ENCODE data around the gene ADGRD1. TPM values are rescaled to one million over a fixed set of nuclear protein-coding genes. Genes with fewer than 3 reads are reported as not detected.

Gene ADGRD1
- total RNA-seq, 1 experiment from 2014 or later, result 0.97 TPM

DNA sequence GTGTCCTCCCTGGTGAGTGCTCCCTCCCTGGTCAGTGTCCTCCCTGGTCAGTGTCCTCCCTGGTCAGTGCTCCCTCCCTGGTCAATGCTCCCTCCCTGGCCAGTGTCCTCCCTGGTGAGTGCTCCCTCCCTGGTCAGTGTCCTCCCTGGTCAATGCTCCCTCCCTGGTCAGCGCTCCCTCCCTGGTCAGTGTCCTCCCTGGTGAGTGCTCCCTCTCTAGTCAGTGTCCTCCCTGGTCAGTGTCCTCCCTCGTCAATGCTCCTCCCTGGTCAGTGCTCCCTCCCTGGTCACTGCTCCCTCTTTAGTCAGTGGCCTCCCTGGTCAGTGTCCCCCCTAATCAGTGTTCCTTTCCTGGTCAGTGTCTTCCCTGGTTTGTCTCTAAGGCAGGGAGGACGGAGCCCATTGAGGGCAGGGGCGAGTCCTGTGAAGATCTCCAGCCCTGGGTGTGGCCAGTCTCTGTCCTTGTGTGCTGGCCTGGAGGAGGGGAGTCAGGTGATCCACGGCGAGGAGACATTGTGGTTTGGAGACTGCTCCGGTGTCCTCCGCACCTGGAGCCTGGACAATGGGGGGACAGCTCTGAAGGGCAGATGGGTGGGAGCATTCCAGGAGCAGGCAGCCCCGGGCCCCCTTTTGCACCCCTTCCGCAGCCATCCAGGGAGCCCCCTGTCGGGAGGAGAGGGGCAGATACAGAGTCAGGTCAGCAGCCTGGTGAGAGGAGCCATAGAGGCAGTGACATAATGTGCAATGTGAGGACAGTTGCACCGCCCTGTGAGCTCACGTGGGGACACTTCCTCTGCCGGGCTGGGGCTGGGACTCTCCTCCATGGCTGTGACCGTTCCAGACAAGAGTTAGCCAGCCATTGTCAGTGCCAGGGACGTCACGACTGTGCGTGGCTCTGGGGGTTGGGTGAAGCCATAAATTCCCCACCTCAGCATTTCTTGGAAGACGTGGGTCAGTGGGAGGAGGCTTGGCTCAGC, 93.4 kb downstream of the ADGRD1 start:
- H3K4me3 ChIP-seq (ENCODE audit: insufficient read depth, low read depth, low read length), result no peak overlapping the region
- peak; percentile 38 for DNase-seq
- no peaks in the 10 kb centered on the region for H3K27me3 ChIP-seq (ENCODE audit: control insufficient read depth, insufficient read depth, low read length)
- no peaks in the 10 kb centered on the region for H3K36me3 ChIP-seq (replicated peaks; ENCODE audit: control insufficient read depth, insufficient read depth, low read length)

DNA sequence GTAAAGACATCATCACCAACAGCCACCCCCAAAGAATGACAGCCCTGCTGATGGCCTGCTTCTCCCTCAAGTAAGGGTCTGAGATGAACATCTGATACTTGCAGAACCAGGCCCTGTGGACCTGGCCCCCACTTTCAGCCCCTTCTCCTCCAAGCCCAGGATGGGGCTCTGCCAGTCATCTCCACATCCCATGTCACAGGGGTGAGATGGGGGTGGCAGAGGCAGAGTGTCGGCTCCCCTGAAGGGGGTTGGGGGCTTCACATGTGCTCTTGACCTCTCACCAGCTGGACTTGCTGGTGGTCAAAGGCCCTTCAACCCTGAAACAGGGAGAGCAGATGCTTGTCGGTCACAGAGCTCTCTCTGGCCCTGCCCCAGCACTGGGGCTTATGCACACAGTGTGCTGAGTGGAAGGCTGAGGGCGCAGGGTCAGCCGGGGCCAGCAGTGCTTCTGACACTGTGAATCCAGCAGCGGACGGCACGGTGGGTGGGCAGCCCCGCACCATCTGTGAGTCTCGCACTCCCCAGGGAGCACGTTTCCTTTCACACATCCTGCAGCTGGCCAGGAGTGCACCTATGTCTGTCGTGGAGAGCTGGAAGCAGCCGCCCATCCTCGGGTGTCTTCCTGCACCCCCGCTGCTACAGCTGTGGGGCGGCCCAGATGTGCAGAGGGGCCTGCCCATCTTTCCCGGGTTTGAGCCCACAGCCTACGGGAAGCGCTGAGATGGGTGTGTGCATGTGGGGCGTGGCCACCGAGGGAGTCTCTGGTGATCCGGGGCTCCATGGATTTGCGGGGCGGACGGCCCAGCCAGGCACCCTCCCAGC, 94.3 kb downstream of the ADGRD1 start:
- peak; percentile 50 for DNase-seq
- H3K36me3 ChIP-seq (replicated peaks; ENCODE audit: control insufficient read depth, insufficient read depth, low read length), result no peaks in the 10 kb centered on the region
- H3K27me3 ChIP-seq (ENCODE audit: control insufficient read depth, insufficient read depth, low read length), result no peaks in the 10 kb centered on the region
- H3K4me3 ChIP-seq (ENCODE audit: insufficient read depth, low read depth, low read length), result no peak overlapping the region

- no peak overlapping the region for H3K4me3 ChIP-seq (ENCODE audit: insufficient read depth, low read depth, low read length)
- DNase-seq, result peak; percentile 33
- H3K36me3 ChIP-seq (replicated peaks; ENCODE audit: control insufficient read depth, insufficient read depth, low read length), result no peaks in the 10 kb centered on the region
- H3K27me3 ChIP-seq (ENCODE audit: control insufficient read depth, insufficient read depth, low read length), result no peaks in the 10 kb centered on the region
These were observed 94.9 kb downstream of the ADGRD1 start for GRCh38 chr12:131048611-131048990.

- DNase-seq, result peak; percentile 20
- no peaks in the 10 kb centered on the region for H3K36me3 ChIP-seq (replicated peaks; ENCODE audit: control insufficient read depth, insufficient read depth, low read length)
- no peaks in the 10 kb centered on the region for H3K27me3 ChIP-seq (ENCODE audit: control insufficient read depth, insufficient read depth, low read length)
- no peak overlapping the region for H3K4me3 ChIP-seq (ENCODE audit: insufficient read depth, low read depth, low read length)
These were observed 95.3 kb downstream of the ADGRD1 start for GRCh38 chr12:131049002-131049401.

DNA sequence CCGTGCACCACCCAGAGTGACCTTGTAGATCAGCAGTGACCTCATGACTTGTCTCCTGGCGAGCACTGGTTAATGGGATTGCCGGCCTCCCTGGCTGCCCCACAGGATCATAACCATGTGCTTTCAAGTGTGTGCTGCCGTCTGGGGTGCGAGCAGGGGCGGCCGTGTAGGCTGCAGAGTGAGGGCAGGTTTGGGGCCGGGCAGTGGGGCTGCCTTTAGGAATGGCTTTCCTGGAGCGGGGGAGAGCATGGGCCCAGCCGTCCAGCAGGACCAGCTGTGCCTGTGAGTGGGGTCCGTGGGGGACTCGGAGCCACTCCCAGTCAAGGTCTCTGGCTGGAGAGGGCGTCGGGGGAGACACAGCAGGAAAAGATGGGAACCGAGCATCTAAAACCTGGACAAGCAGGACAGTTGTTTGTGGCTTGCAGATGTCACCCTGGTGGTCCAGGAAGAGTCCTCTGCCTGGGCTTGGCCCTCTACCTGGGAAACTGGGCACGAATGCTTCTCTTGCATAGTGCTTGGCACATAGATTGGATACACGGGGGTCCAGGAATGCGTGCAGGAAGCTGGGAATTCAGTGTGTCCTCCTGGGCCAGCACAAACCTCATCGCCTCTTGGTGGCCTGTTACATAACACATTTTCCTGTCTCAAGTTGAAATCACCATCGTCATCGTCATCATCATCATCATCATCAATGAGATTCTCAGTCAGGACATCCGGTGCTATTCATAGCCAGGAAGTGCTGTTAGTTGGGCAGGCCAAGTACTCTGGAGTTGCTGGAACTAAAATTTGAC, 96.0 kb downstream of the ADGRD1 start:
- DNase-seq, result peak; percentile 28
- H3K36me3 ChIP-seq (replicated peaks; ENCODE audit: control insufficient read depth, insufficient read depth, low read length), result no peaks in the 10 kb centered on the region
- H3K4me3 ChIP-seq (ENCODE audit: insufficient read depth, low read depth, low read length), result no peak overlapping the region
- no peaks in the 10 kb centered on the region for H3K27me3 ChIP-seq (ENCODE audit: control insufficient read depth, insufficient read depth, low read length)

- DNase-seq, result no peak
- no peak overlapping the region for H3K4me3 ChIP-seq (ENCODE audit: insufficient read depth, low read depth, low read length)
- no peaks in the 10 kb centered on the region for H3K36me3 ChIP-seq (replicated peaks; ENCODE audit: control insufficient read depth, insufficient read depth, low read length)
- H3K27me3 ChIP-seq (ENCODE audit: control insufficient read depth, insufficient read depth, low read length), result no peaks in the 10 kb centered on the region
These were observed 96.9 kb downstream of the ADGRD1 start for GRCh38 chr12:131050463-131051154.

DNA sequence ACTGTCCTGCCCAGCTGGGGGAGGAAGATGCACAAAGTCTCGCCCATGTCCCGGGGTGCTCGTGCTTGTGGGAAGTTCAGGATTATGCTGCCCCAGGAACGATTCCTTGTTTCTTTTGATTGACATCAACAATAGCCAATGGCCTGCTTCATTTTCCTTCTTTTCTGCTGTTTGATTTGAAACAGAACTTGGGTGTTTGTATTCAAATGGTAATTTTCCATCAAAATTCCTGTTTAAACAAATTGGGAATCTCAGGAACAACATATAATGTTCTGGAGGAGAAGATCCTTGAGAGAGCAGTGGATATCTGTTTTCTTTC, 97.4 kb downstream of the ADGRD1 start:
- Histone ChIP-seq H3K27me3 (ENCODE audit: control insufficient read depth, insufficient read depth, low read length) (no peaks in the 10 kb centered on the region), H3K4me3 (ENCODE audit: insufficient read depth, low read depth, low read length) (no peak overlapping the region), H3K36me3 (replicated peaks; ENCODE audit: control insufficient read depth, insufficient read depth, low read length) (no peaks in the 10 kb centered on the region)
- DNase-seq, result no peak

DNA sequence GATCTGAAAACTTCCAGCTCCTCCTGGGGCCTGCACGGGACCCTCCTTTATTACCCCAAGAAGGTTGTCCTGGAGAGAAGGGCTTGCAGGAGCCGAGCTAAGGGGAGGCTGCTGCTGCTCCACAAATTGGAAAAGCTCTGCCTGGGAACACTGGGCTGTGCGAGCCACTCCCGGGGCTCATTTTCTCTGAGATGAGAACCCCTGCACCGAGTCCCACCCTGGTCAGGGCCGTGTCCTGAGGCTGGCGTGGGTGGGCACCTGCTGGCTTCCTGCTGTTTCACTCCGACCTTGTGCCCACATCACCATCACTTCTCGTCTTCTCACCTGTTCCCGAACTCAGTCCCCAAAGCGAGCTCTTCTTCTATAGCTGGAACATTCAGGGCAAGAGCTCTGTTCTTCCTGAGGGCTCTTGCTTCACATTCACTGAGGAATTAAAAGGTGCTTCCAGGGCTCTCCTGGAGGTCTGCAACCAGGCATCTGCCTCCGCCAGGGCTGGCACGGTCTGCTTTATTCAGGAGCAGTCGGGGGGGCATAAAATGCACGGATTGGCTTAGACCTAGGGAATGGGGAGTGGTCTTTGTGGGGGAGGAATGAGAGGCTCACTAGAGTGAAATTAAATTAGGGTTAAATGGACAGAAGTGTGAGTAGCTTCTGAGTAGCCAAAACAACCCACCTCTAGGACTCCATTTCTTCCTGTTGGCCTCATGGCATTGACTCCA, 98.5 kb downstream of the ADGRD1 start:
- Histone ChIP-seq H3K27me3 (ENCODE audit: control insufficient read depth, insufficient read depth, low read length) (no peaks in the 10 kb centered on the region), H3K4me3 (ENCODE audit: insufficient read depth, low read depth, low read length) (no peak overlapping the region), H3K36me3 (replicated peaks; ENCODE audit: control insufficient read depth, insufficient read depth, low read length) (no peaks in the 10 kb centered on the region)
- DNase-seq, result peak; percentile 19

- no peaks in the 10 kb centered on the region for H3K36me3 ChIP-seq (replicated peaks; ENCODE audit: control insufficient read depth, insufficient read depth, low read length)
- H3K27me3 ChIP-seq (ENCODE audit: control insufficient read depth, insufficient read depth, low read length), result no peaks in the 10 kb centered on the region
- H3K4me3 ChIP-seq (ENCODE audit: insufficient read depth, low read depth, low read length), result no peak overlapping the region
- no peak for DNase-seq
These were observed 99.2 kb downstream of the ADGRD1 start for GRCh38 chr12:131052929-131053328.

- DNase-seq, result no peak
- no peaks in the 10 kb centered on the region for H3K27me3 ChIP-seq (ENCODE audit: control insufficient read depth, insufficient read depth, low read length)
- no peaks in the 10 kb centered on the region for H3K36me3 ChIP-seq (replicated peaks; ENCODE audit: control insufficient read depth, insufficient read depth, low read length)
- H3K4me3 ChIP-seq (ENCODE audit: insufficient read depth, low read depth, low read length), result no peak overlapping the region
These were observed 99.9 kb downstream of the ADGRD1 start for GRCh38 chr12:131053567-131053966.

DNA sequence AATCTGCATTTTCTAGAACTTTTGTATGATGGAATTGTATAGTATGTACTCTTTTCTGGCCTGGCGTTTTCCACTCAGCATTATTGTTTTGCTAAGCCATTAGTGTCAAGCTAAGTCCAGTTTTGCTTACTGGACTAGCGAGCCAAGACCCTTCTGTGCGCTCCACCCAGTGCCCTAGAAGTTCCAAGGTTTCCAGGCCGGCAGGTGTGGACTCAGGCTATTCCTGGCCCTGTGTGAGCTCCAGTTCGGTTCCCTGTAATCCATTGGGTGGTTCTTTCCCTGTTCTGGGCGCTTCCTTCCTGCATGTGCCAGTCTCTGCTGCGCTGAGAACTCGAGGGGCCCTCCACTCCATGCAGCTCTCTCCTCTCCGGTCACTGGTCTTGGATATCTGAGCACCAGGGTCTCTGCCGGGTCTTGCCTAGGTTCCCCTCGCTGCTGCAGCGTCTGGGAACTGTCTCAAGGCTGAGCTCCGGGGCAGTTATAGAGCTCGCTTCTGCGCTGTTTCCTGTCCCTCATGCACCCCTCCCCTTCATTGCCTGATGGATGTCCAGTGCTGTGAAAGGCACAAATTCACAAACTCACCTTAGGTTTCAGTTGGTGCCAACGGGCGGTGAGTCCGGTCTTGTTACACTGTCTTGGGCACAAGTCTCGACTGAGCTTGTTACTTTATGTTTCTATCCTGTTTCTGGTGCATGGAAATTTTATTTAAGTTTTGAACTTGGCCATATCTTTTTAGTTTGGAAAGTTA, 100.8 kb downstream of the ADGRD1 start:
- Histone ChIP-seq H3K36me3 (replicated peaks; ENCODE audit: control insufficient read depth, insufficient read depth, low read length) (no peaks in the 10 kb centered on the region), H3K27me3 (ENCODE audit: control insufficient read depth, insufficient read depth, low read length) (no peaks in the 10 kb centered on the region), H3K4me3 (ENCODE audit: insufficient read depth, low read depth, low read length) (no peak overlapping the region)
- DNase-seq, result no peak

DNA sequence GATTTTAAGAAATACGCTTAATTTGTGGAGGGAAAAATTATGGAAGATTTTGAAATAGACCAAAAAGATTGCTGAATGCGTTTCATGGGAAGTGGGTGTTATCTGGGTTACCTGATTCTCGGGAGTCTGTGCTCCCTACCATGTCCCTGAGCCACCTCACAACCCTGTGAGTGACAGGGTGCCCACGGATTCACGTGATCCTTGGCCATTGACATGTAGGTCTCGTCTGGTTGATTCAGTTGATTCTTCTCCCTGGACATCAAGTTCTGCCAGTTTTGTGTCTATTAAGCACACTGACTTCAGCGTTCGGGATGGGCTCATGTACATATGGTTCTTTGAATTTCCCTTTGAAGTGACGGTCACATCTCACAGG, 101.4 kb downstream of the ADGRD1 start:
- Histone ChIP-seq H3K36me3 (replicated peaks; ENCODE audit: control insufficient read depth, insufficient read depth, low read length) (no peaks in the 10 kb centered on the region), H3K4me3 (ENCODE audit: insufficient read depth, low read depth, low read length) (no peak overlapping the region), H3K27me3 (ENCODE audit: control insufficient read depth, insufficient read depth, low read length) (no peaks in the 10 kb centered on the region)
- DNase-seq, result no peak

DNA sequence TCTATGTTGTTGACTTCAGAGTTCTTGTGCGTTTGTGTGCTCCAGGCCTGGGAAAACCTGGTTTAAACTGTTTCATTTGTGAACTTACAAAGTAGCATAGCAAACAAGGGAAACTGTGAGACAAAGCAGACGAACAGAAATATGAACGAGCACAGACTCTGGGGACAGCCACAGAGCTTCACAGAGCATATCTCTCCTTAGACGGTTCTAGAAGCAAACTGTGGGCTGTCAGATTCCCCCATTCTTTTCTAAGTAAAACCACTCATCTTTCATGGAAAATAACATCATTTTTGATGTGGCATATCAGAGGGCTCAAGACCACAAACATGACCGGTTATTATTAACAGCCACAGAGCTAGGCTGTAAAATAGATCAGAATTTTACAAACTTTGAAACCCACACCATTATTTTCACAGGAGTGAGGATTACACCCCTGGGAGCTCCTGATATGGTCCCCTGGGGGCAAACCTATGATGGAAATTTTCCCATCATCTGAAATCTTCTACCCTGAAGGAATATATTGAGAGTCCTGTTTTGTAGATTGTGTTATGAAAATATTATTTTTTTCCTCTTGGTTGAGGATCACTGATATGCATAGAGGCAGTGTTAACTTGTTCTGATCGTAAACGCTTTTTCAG, 102.0 kb downstream of the ADGRD1 start:
- no peaks in the 10 kb centered on the region for H3K27me3 ChIP-seq (ENCODE audit: control insufficient read depth, insufficient read depth, low read length)
- H3K4me3 ChIP-seq (ENCODE audit: insufficient read depth, low read depth, low read length), result no peak overlapping the region
- H3K36me3 ChIP-seq (replicated peaks; ENCODE audit: control insufficient read depth, insufficient read depth, low read length), result no peaks in the 10 kb centered on the region
- no peak for DNase-seq
